GM23338 (cell line): ENCODE results near the gene ARL15. TPM values are rescaled to one million over a fixed set of nuclear protein-coding genes. Genes with fewer than 3 reads are reported as not detected.

ENCODE experiments used
- ATAC-seq: fragments of 200-7000 bp; cut with Tn5 transposase; 3 replicates; pipeline ENCODE4 v1.9.1; 2020
- DNase-seq: peaks from one replicate; pipeline ENCODE4 v3.0.0-alpha.2; 2015; ENCODE audit warnings: low spot score
- H2AFZ ChIP-seq: fragments of 200-600 bp; sonication (generic); 2 replicates; pipeline ENCODE4 v1.8.0; 2016; ENCODE audit warnings: antibody characterized with exemption, mild to moderate bottlenecking, moderate library complexity
- H3F3A ChIP-seq: fragments of 200-600 bp; sonication (generic); replicated peaks from 2 replicates; pipeline ENCODE4 v1.8.0; 2017; ENCODE audit warnings: antibody characterized with exemption, mixed run types, low read depth
- H3K27ac ChIP-seq: fragments of 200-600 bp; sonication (generic); 2 replicates; pipeline ENCODE4 v1.6.1; 2016; ENCODE audit warnings: low read depth
- H3K27me3 ChIP-seq: fragments of 200-600 bp; sonication (generic); 2 replicates; pipeline ENCODE4 v1.8.0; 2016; ENCODE audit warnings: mild to moderate bottlenecking, mixed run types, moderate library complexity; ENCODE audit not compliant: insufficient read depth
- H3K36me3 ChIP-seq: fragments of 200-600 bp; sonication (generic); 2 replicates; pipeline ENCODE4 v1.8.0; 2016; ENCODE audit warnings: mild to moderate bottlenecking; ENCODE audit not compliant: insufficient read depth
- H3K4me1 ChIP-seq: fragments of 200-600 bp; sonication (generic); 2 replicates; pipeline ENCODE4 v1.8.0; 2016; ENCODE audit warnings: mild to moderate bottlenecking, moderate library complexity; ENCODE audit not compliant: insufficient read depth
- H3K4me2 ChIP-seq: fragments of 200-600 bp; sonication (generic); 2 replicates; pipeline ENCODE4 v1.7.1; 2017; ENCODE audit warnings: mixed run types
- H3K4me3 ChIP-seq: fragments of 200-600 bp; sonication (generic); 2 replicates; pipeline ENCODE4 v1.6.1; 2016; ENCODE audit warnings: mixed run types
- H3K79me2 ChIP-seq: fragments of 200-600 bp; sonication (generic); replicated peaks from 2 replicates; pipeline ENCODE4 v1.8.0; 2017; ENCODE audit warnings: mild to moderate bottlenecking; ENCODE audit not compliant: insufficient read depth
- H3K9me2 ChIP-seq: fragments of 200-600 bp; sonication (generic); 2 replicates; pipeline ENCODE4 v1.8.0; 2017; ENCODE audit not compliant: insufficient read depth
- H4K20me1 ChIP-seq: fragments of 200-600 bp; sonication (generic); replicated peaks from 2 replicates; pipeline ENCODE4 v1.8.0; 2017; ENCODE audit warnings: mild to moderate bottlenecking; ENCODE audit not compliant: insufficient read depth
- H3K27ac Mint-ChIP-seq: 2 replicates; pipeline ENCODE4 v1.8.0; 2020; ENCODE audit warnings: inconsistent platforms, mild to moderate bottlenecking, moderate library complexity, mixed read lengths
- H3K27me3 Mint-ChIP-seq: 3 replicates; pipeline ENCODE4 v1.8.0; 2022; ENCODE audit warnings: low read depth, mild to moderate bottlenecking, moderate library complexity, mixed read lengths, inconsistent platforms; ENCODE audit not compliant: insufficient read depth, poor library complexity
- H3K36me3 Mint-ChIP-seq: 3 replicates; pipeline ENCODE4 v1.8.0; 2021; ENCODE audit warnings: low read depth, mild to moderate bottlenecking, inconsistent platforms, moderate library complexity, mixed read lengths
- H3K4me1 Mint-ChIP-seq: 3 replicates; pipeline ENCODE4 v1.8.0; 2020; ENCODE audit warnings: mild to moderate bottlenecking, inconsistent platforms, mixed read lengths
- H3K4me3 Mint-ChIP-seq: 3 replicates; pipeline ENCODE4 v1.8.0; 2021; ENCODE audit warnings: moderate library complexity, mild to moderate bottlenecking, inconsistent platforms, mixed read lengths
- H3K9me3 Mint-ChIP-seq: 3 replicates; pipeline ENCODE4 v1.8.0; 2020; ENCODE audit warnings: moderate library complexity, mild to moderate bottlenecking, inconsistent platforms, mixed read lengths
- EZH2 ChIP-seq: fragments of 200-600 bp; sonication (generic); IDR thresholded peaks from one replicate; pipeline ENCODE4 v1.8.0; 2017; ENCODE audit warnings: antibody characterized with exemption, mild to moderate bottlenecking, low read depth; ENCODE audit not compliant: unreplicated experiment
- EZH2phosphoT487 ChIP-seq: fragments of 200-600 bp; sonication (generic); IDR thresholded peaks from one replicate; pipeline ENCODE4 v1.8.1; 2018; ENCODE audit warnings: antibody characterized with exemption; ENCODE audit not compliant: unreplicated experiment
- JUNB ChIP-seq: IDR thresholded peaks from one replicate; pipeline ENCODE4 v1.6.1; 2016; ENCODE audit warnings: antibody characterized with exemption; ENCODE audit not compliant: unreplicated experiment
- polyA plus RNA-seq: library from polyadenylated mRNA; unstranded; fragments of >200 nt; fragmentation: Nextera tagmentation; extraction: Ambion mirVana; gene quantifications from 2 replicates; pipeline ENCODE4 v1.2.1, GENCODE V29; 2016
- total RNA-seq: library from RNA; depleted of rRNA; stranded (reverse); fragments of >200 nt; shearing (Covaris generic); gene quantifications from 2 replicates; pipeline ENCODE4 v1.2.3, GENCODE V29; 2014
- TF ChIP-seq, protein P1 (sequence below): IDR thresholded peaks from one replicate; pipeline ENCODE4 v1.6.1; 2018; ENCODE audit warnings: antibody characterized with exemption; ENCODE audit not compliant: unreplicated experiment
- TF ChIP-seq, protein P2 (sequence below): fragments of 250-450 bp; sonication (Bioruptor Pico); IDR thresholded peaks from 2 replicates; pipeline ENCODE4 v1.5.0; 2020; ENCODE audit warnings: mild to moderate bottlenecking, moderate library complexity

The ARL15 gene
- total and polyA plus RNA-seq, 2 experiments from 2014 or later: 13.0 to 54.0 TPM

DNA sequence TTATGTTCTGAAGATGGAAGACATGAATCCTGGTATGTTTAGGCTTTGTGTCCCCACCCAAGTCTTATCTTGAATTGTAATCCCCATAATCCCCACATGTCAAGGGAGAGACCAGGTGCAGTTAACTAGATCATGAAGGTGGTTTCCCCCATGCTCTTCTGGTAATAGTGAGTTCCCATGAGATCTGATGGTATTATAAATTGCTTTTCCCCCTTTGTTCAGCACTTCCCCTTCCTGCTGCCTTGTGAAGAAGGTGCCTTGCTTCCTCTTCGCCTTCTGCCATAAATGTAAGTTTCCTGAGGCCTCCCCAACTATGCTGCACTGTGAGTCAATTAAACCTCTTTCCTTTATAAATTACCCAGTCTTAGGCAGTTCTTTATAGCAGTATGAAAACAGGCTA is 229.0 kb downstream of the ARL15 start:
- H3K9me2 ChIP-seq: no peaks in the 10 kb centered on the region
- DNase-seq (no peak), ATAC-seq (no peak)
- H3K4me3 Mint-ChIP-seq: no peak overlapping the region
- no peaks in the 10 kb centered on the region for H3K79me2 ChIP-seq
- H2AFZ ChIP-seq: no peak overlapping the region
- TF ChIP-seq EZH2phosphoT487: no peak
- no peak for TF ChIP-seq EZH2
- no peak for TF ChIP-seq JUNB
- TF ChIP-seq, protein P1, sequence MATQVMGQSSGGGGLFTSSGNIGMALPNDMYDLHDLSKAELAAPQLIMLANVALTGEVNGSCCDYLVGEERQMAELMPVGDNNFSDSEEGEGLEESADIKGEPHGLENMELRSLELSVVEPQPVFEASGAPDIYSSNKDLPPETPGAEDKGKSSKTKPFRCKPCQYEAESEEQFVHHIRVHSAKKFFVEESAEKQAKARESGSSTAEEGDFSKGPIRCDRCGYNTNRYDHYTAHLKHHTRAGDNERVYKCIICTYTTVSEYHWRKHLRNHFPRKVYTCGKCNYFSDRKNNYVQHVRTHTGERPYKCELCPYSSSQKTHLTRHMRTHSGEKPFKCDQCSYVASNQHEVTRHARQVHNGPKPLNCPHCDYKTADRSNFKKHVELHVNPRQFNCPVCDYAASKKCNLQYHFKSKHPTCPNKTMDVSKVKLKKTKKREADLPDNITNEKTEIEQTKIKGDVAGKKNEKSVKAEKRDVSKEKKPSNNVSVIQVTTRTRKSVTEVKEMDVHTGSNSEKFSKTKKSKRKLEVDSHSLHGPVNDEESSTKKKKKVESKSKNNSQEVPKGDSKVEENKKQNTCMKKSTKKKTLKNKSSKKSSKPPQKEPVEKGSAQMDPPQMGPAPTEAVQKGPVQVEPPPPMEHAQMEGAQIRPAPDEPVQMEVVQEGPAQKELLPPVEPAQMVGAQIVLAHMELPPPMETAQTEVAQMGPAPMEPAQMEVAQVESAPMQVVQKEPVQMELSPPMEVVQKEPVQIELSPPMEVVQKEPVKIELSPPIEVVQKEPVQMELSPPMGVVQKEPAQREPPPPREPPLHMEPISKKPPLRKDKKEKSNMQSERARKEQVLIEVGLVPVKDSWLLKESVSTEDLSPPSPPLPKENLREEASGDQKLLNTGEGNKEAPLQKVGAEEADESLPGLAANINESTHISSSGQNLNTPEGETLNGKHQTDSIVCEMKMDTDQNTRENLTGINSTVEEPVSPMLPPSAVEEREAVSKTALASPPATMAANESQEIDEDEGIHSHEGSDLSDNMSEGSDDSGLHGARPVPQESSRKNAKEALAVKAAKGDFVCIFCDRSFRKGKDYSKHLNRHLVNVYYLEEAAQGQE: no peak
- TF ChIP-seq, protein P2, sequence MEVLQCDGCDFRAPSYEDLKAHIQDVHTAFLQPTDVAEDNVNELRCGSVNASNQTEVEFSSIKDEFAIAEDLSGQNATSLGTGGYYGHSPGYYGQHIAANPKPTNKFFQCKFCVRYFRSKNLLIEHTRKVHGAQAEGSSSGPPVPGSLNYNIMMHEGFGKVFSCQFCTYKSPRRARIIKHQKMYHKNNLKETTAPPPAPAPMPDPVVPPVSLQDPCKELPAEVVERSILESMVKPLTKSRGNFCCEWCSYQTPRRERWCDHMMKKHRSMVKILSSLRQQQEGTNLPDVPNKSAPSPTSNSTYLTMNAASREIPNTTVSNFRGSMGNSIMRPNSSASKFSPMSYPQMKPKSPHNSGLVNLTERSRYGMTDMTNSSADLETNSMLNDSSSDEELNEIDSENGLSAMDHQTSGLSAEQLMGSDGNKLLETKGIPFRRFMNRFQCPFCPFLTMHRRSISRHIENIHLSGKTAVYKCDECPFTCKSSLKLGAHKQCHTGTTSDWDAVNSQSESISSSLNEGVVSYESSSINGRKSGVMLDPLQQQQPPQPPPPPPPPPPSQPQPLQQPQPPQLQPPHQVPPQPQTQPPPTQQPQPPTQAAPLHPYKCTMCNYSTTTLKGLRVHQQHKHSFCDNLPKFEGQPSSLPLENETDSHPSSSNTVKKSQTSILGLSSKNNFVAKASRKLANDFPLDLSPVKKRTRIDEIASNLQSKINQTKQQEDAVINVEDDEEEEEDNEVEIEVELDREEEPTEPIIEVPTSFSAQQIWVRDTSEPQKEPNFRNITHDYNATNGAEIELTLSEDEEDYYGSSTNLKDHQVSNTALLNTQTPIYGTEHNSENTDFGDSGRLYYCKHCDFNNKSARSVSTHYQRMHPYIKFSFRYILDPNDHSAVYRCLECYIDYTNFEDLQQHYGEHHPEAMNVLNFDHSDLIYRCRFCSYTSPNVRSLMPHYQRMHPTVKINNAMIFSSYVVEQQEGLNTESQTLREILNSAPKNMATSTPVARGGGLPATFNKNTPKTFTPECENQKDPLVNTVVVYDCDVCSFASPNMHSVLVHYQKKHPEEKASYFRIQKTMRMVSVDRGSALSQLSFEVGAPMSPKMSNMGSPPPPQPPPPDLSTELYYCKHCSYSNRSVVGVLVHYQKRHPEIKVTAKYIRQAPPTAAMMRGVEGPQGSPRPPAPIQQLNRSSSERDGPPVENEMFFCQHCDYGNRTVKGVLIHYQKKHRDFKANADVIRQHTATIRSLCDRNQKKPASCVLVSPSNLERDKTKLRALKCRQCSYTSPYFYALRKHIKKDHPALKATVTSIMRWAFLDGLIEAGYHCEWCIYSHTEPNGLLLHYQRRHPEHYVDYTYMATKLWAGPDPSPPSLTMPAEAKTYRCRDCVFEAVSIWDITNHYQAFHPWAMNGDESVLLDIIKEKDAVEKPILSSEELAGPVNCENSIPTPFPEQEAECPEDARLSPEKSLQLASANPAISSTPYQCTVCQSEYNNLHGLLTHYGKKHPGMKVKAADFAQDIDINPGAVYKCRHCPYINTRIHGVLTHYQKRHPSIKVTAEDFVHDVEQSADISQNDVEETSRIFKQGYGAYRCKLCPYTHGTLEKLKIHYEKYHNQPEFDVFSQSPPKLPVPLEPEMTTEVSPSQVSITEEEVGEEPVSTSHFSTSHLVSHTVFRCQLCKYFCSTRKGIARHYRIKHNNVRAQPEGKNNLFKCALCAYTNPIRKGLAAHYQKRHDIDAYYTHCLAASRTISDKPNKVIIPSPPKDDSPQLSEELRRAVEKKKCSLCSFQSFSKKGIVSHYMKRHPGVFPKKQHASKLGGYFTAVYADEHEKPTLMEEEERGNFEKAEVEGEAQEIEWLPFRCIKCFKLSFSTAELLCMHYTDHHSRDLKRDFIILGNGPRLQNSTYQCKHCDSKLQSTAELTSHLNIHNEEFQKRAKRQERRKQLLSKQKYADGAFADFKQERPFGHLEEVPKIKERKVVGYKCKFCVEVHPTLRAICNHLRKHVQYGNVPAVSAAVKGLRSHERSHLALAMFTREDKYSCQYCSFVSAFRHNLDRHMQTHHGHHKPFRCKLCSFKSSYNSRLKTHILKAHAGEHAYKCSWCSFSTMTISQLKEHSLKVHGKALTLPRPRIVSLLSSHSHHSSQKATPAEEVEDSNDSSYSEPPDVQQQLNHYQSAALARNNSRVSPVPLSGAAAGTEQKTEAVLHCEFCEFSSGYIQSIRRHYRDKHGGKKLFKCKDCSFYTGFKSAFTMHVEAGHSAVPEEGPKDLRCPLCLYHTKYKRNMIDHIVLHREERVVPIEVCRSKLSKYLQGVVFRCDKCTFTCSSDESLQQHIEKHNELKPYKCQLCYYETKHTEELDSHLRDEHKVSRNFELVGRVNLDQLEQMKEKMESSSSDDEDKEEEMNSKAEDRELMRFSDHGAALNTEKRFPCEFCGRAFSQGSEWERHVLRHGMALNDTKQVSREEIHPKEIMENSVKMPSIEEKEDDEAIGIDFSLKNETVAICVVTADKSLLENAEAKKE (CRISPR knock-in tag): no peak
- no peaks in the 10 kb centered on the region for H3F3A ChIP-seq
- no peaks in the 10 kb centered on the region for H4K20me1 ChIP-seq
- H3K4me2 ChIP-seq: no peak overlapping the region
- no peaks in the 10 kb centered on the region for H3K4me1 Mint-ChIP-seq
- no peaks in the 10 kb centered on the region for H3K9me3 Mint-ChIP-seq
- no peaks in the 10 kb centered on the region for H3K36me3 Mint-ChIP-seq
- peaks cover 4% of the 10 kb centered on the region for H3K27me3 Mint-ChIP-seq
- H3K4me3 ChIP-seq: no peak overlapping the region
- H3K27me3 ChIP-seq: no peaks in the 10 kb centered on the region
- no peaks in the 10 kb centered on the region for H3K36me3 ChIP-seq
- H3K27ac Mint-ChIP-seq: no peak overlapping the region
- no peaks in the 10 kb centered on the region for H3K4me1 ChIP-seq
- H3K27ac ChIP-seq: no peak overlapping the region
